ENCODE results near the gene MAGEB4.

Gene MAGEB4

DNA sequence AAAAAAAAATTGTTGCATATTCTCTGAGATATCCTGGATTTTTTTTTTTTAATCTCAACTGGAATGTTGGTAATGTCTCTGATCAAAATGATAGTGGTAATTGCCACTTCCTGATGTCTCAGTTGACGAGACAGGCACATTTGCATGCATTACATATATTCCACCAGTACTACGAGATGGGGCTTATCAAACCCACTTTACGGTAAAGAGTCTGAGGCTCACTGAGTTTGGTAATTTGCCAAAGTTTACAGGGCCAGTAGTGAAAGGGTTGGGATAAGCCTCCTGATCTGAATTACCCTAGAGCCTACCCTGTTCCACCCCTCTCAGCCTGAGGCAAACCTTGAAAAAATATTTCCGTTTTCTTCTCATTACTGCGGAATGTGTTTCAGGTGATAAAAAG is 21.1 kb upstream of the MAGEB4 start:
- no peak for DNase-seq (ENCODE audit: low spot score)
- TF ChIP-seq, protein P1, sequence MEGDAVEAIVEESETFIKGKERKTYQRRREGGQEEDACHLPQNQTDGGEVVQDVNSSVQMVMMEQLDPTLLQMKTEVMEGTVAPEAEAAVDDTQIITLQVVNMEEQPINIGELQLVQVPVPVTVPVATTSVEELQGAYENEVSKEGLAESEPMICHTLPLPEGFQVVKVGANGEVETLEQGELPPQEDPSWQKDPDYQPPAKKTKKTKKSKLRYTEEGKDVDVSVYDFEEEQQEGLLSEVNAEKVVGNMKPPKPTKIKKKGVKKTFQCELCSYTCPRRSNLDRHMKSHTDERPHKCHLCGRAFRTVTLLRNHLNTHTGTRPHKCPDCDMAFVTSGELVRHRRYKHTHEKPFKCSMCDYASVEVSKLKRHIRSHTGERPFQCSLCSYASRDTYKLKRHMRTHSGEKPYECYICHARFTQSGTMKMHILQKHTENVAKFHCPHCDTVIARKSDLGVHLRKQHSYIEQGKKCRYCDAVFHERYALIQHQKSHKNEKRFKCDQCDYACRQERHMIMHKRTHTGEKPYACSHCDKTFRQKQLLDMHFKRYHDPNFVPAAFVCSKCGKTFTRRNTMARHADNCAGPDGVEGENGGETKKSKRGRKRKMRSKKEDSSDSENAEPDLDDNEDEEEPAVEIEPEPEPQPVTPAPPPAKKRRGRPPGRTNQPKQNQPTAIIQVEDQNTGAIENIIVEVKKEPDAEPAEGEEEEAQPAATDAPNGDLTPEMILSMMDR (IDR thresholded peaks at IDR 0.05; ENCODE audit: borderline replicate concordance, control extremely low read depth, extremely low read depth, insufficient read depth, missing control alignments) = no peak
- in situ Hi-C loops (cut with MboI; ENCODE audit: low sequenced_read_pairs, unreplicated experiment) = no loop called here

DNA sequence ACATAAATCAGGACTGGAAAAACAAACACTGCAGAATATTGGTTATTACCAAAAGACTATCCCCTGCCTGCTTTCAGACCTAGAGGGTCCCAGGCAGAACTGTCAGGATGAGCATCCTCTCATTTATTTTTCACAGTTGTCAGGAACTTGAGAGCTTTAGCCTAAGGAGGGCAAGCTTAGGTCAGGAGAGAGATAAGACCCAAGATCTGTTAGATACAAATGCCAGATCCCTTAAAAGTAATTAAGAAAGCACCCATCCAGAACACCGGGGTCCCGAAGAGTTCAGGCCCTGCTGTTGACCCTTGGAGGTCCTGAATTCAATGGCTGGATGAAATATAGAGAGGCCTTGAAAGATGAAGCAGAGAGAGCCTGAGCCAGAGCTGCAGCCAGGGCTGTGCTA is 17.3 kb upstream of the MAGEB4 start:
- in situ Hi-C loops (cut with MboI; ENCODE audit: low sequenced_read_pairs, unreplicated experiment) = no loop called here
- DNase-seq (ENCODE audit: low spot score) = no peak
- TF ChIP-seq, protein P1 (IDR thresholded peaks at IDR 0.05; ENCODE audit: borderline replicate concordance, control extremely low read depth, extremely low read depth, insufficient read depth, missing control alignments) = no peak

DNA sequence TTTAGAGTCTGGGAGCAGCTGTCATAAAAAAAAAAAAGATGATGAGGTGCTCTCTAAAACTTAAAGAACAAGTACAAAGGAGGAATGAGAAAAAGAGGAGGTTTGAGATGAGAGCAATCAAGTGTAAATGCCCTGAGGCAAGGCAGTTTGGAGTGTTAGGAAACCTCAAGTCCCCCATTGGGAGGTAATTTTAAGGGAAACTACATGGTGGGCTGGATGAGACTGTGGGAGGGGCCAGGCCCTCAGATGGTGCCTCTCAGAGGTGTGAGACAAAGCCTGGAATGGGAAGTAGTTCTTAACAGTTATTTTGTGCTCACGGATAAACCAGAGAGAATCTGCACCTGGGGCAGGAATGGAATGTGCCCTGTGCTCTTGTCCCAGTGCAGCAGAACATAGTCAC is 13.3 kb upstream of the MAGEB4 start:
- no peak for DNase-seq (ENCODE audit: low spot score)
- TF ChIP-seq, protein P1 (IDR thresholded peaks at IDR 0.05; ENCODE audit: borderline replicate concordance, control extremely low read depth, extremely low read depth, insufficient read depth, missing control alignments) = no peak
- in situ Hi-C loops (cut with MboI; ENCODE audit: low sequenced_read_pairs, unreplicated experiment) = no loop called here

DNA sequence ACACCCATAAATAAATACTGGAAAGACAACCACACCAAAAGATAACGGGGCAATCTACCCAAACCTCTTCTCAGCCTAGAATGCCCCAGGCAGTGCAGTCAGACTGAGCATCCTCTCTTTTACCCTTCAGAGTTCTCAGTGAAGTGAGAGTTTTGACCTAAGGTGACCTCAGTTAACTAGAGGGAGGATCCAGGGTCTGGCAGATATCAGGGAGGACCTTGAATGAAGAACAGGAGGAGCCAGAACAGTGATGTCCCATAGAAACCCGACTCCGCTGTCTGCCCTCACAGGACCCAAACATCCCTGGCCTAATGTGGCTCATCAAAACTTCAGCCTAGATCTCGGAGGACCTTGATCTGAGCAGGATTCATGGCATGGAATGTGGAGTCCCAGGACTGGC is 11.4 kb upstream of the MAGEB4 start, which contains the start of gene MAGEB3:
Gene MAGEB3, plus strand, starts transcription at position 263 of the 400 bp plus-strand sequence. CDS start 5,268 bp downstream, outside the sequence.
- in situ Hi-C loops (cut with MboI; ENCODE audit: low sequenced_read_pairs, unreplicated experiment) = no loop called here
- TF ChIP-seq, protein P1 (IDR thresholded peaks at IDR 0.05; ENCODE audit: borderline replicate concordance, control extremely low read depth, extremely low read depth, insufficient read depth, missing control alignments) = no peak
- DNase-seq (ENCODE audit: low spot score) = no peak

DNA sequence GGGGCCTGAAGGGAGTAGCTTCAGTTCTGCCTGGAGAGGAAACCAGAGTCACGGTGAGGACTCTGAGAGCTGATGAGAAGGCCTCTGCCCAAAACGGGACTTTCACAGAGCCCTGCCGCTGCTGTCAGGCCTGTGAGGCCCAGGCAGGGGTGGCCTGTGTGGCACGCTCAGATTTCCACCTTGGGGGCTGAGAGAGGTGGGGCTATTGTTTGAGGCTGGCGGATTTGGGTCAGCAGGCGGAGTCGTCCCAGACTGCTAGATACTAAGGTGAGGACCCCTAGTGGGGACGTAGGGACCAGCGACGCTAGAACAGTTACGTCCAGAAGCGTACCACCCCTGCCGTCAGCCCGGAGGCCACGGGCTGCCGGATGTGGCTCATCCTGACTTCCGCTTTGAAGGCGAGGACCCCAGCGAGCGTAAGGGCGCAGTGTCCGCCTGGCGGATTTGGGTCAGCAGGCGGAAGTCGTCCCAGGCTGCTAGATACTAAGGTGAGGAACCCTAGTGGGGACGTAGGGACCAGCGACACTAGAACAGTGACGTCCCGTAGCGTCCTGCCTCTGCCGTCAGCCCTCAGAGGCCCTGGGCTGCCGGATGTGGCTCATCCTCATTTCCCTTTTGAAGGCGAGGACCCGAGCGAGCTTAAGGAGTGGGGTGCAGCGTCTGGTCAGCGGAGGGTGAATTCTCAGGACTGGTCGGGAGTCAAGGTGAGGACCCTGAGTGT is 5.1 kb downstream of the MAGEB4 start, which contains the start of gene MAGEB1:
Gene MAGEB1, plus strand, starts transcription at position 378 of the 721 bp plus-strand sequence. CDS start 3,348 bp downstream, outside the sequence.
- in situ Hi-C loops (cut with MboI; ENCODE audit: low sequenced_read_pairs, unreplicated experiment) = no loop called here
- no peak for DNase-seq (ENCODE audit: low spot score)
- TF ChIP-seq, protein P1 (IDR thresholded peaks at IDR 0.05; ENCODE audit: borderline replicate concordance, control extremely low read depth, extremely low read depth, insufficient read depth, missing control alignments) = no peak

DNA sequence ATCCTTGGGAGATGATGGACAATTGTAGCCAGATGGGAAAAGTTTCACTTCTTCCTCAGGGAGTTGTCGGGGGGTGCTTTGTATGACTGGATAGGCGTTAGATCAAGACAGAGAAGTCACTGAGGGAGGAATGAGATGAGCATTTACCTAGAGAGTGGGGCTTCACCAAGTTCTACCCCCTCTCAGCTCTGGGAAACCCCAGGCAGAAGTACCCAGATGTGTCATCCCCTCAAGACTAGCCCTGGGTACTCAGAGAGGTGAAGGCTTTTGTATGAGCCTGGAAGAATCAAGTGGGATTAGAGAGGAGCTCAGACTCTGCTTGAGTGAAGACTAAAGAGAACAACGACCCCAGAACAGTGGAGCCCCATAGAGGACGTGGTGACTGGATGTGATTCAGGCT is 7.1 kb downstream of the MAGEB4 start:
- no peak for DNase-seq (ENCODE audit: low spot score)
- in situ Hi-C loops (cut with MboI; ENCODE audit: low sequenced_read_pairs, unreplicated experiment) = no loop called here
- TF ChIP-seq, protein P1 (IDR thresholded peaks at IDR 0.05; ENCODE audit: borderline replicate concordance, control extremely low read depth, extremely low read depth, insufficient read depth, missing control alignments) = no peak
